Neural progenitor cell (in vitro differentiated cells): ENCODE results near the gene SPATC1L.

ENCODE experiments used
- CTCF ChIP-seq: fragments of 200-600 bp; sonication (generic); IDR thresholded peaks from 2 replicates; pipeline ENCODE4 v1.5.1; 2017; ENCODE audit warnings: antibody characterized with exemption, mild to moderate bottlenecking
- EZH2 ChIP-seq: fragments of 200-600 bp; sonication (generic); IDR thresholded peaks from 2 replicates; pipeline ENCODE4 v1.6.1; 2017; ENCODE audit warnings: antibody characterized with exemption, mild to moderate bottlenecking, moderate library complexity

GRCh38 chr21:46180778-46181391 is 3.4 kb downstream of the SPATC1L start:
- TF ChIP-seq CTCF, result no peak
- TF ChIP-seq EZH2, result no peak
